GM20431 (cell line): Measurements from ENCODE around the gene PTGIS.

Source experiments
- in situ Hi-C: fragments of 300-500 bp; cut with MseI, MboI; formaldehyde crosslinking; loops from one replicate; pipeline ENCODE4 v1.15.0; 2020; ENCODE audit warnings: low sequenced_read_pairs; ENCODE audit not compliant: unreplicated experiment

PTGIS gene

GRCh38 chr20:49597825-49598395 is 30.0 kb upstream of the PTGIS start:
- in situ Hi-C loops = no loop called here

- in situ Hi-C loops = no loop called here
These were observed 28.0 kb upstream of the PTGIS start for GRCh38 chr20:49595811-49596561.

- in situ Hi-C loops = no loop called here
These were observed 27.4 kb upstream of the PTGIS start for GRCh38 chr20:49595346-49595745.

GRCh38 chr20:49594931-49595315 is 27.0 kb upstream of the PTGIS start:
- in situ Hi-C loops = no loop called here

- in situ Hi-C loops = no loop called here
These were observed 26.4 kb upstream of the PTGIS start for GRCh38 chr20:49594143-49594930.

- in situ Hi-C loops = no loop called here
These were observed 25.7 kb upstream of the PTGIS start for GRCh38 chr20:49593466-49594142.

- in situ Hi-C loops = no loop called here
These were observed 24.2 kb upstream of the PTGIS start for GRCh38 chr20:49592120-49592519.

- in situ Hi-C loops = no loop called here
These were observed 23.4 kb upstream of the PTGIS start for GRCh38 chr20:49591217-49591865.

GRCh38 chr20:49590163-49591017 is 22.5 kb upstream of the PTGIS start:
- in situ Hi-C loops = no loop called here

GRCh38 chr20:49589747-49590146 is 21.8 kb upstream of the PTGIS start:
- in situ Hi-C loops = no loop called here

GRCh38 chr20:49587111-49587570 is 19.2 kb upstream of the PTGIS start:
- in situ Hi-C loops = no loop called here

- in situ Hi-C loops = no loop called here
These were observed 17.8 kb upstream of the PTGIS start for GRCh38 chr20:49585585-49586245.

GRCh38 chr20:49584418-49585382 is 16.8 kb upstream of the PTGIS start:
- in situ Hi-C loops = no loop called here

GRCh38 chr20:49583669-49584417 is 15.9 kb upstream of the PTGIS start:
- in situ Hi-C loops = no loop called here

- in situ Hi-C loops = no loop called here
These were observed 15.4 kb upstream of the PTGIS start for GRCh38 chr20:49583343-49583668.

GRCh38 chr20:49582413-49583334 is 14.7 kb upstream of the PTGIS start:
- in situ Hi-C loops = no loop called here
